Measurements from ENCODE around the gene PCED1B. TPM values are rescaled to one million over a fixed set of nuclear protein-coding genes. Genes with fewer than 3 reads are reported as not detected.

Gene PCED1B
- total and polyA plus RNA-seq, 2 experiments from 2014 or later, result 0.45 to 0.80 TPM

DNA sequence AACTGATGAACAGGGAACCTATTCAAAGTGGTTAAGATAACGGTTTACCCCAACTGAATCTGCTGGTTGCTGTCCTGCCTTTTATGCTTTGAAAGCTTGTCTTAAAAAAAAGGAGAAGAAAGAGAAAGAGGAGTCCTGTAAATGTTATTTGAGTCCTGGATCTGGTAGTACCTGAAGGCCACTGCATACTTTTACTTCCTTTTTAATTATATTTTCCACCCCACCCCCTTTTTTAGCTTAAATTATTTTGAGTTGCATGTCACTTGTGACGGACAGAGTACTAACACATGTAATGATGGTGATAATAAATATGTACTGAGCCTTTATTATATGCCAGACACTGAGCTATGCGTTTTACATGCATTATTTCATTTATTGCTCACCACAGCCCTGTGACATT lies 2.9 kb downstream of the PCED1B start:
- Histone ChIP-seq H3K27me3 (no peaks in the 10 kb centered on the region), H3K9me3 (ENCODE audit: low read depth) (no peaks in the 10 kb centered on the region), H3K36me3 (no peaks in the 10 kb centered on the region), H3K27ac (no peak overlapping the region), H3K4me1 (ENCODE audit: low read depth) (no peaks in the 10 kb centered on the region), H3K4me3 (no peak overlapping the region)
- TF ChIP-seq, protein P1, sequence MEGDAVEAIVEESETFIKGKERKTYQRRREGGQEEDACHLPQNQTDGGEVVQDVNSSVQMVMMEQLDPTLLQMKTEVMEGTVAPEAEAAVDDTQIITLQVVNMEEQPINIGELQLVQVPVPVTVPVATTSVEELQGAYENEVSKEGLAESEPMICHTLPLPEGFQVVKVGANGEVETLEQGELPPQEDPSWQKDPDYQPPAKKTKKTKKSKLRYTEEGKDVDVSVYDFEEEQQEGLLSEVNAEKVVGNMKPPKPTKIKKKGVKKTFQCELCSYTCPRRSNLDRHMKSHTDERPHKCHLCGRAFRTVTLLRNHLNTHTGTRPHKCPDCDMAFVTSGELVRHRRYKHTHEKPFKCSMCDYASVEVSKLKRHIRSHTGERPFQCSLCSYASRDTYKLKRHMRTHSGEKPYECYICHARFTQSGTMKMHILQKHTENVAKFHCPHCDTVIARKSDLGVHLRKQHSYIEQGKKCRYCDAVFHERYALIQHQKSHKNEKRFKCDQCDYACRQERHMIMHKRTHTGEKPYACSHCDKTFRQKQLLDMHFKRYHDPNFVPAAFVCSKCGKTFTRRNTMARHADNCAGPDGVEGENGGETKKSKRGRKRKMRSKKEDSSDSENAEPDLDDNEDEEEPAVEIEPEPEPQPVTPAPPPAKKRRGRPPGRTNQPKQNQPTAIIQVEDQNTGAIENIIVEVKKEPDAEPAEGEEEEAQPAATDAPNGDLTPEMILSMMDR (IDR thresholded peaks at IDR 0.05; ENCODE audit: low read depth, low read length), result no peak
- no peak for DNase-seq (ENCODE audit: low read depth in 1 of 2, low spot score in 1 of 2)

- Histone ChIP-seq H3K4me3 (no peak overlapping the region), H3K36me3 (no peaks in the 10 kb centered on the region), H3K27ac (no peak overlapping the region), H3K27me3 (no peaks in the 10 kb centered on the region), H3K9me3 (ENCODE audit: low read depth) (no peaks in the 10 kb centered on the region), H3K4me1 (ENCODE audit: low read depth) (no peaks in the 10 kb centered on the region)
- TF ChIP-seq, protein P1 (IDR thresholded peaks at IDR 0.05; ENCODE audit: low read depth, low read length), result no peak
- DNase-seq (ENCODE audit: low read depth in 1 of 2, low spot score in 1 of 2), result peak in 1 of 2 donors; percentile 87
Observed at GRCh38 chr12:47082796-47083621, 3.6 kb downstream of the PCED1B start.

GRCh38 chr12:47084172-47084571 lies 4.8 kb downstream of the PCED1B start:
- Histone ChIP-seq H3K4me3 (no peak overlapping the region), H3K27ac (no peak overlapping the region), H3K36me3 (no peaks in the 10 kb centered on the region), H3K9me3 (ENCODE audit: low read depth) (no peaks in the 10 kb centered on the region), H3K4me1 (ENCODE audit: low read depth) (no peaks in the 10 kb centered on the region), H3K27me3 (no peaks in the 10 kb centered on the region)
- DNase-seq (ENCODE audit: low read depth in 1 of 2, low spot score in 1 of 2), result no peak
- TF ChIP-seq, protein P1 (IDR thresholded peaks at IDR 0.05; ENCODE audit: low read depth, low read length), result no peak

GRCh38 chr12:47085815-47086252 lies 6.4 kb downstream of the PCED1B start:
- Histone ChIP-seq H3K4me1 (ENCODE audit: low read depth) (no peaks in the 10 kb centered on the region), H3K27ac (no peak overlapping the region), H3K27me3 (no peaks in the 10 kb centered on the region), H3K36me3 (no peaks in the 10 kb centered on the region), H3K4me3 (no peak overlapping the region), H3K9me3 (ENCODE audit: low read depth) (no peaks in the 10 kb centered on the region)
- peak in 1 of 2 donors; percentile 73 for DNase-seq (ENCODE audit: low read depth in 1 of 2, low spot score in 1 of 2)
- TF ChIP-seq, protein P1 (IDR thresholded peaks at IDR 0.05; ENCODE audit: low read depth, low read length), result no peak

DNA sequence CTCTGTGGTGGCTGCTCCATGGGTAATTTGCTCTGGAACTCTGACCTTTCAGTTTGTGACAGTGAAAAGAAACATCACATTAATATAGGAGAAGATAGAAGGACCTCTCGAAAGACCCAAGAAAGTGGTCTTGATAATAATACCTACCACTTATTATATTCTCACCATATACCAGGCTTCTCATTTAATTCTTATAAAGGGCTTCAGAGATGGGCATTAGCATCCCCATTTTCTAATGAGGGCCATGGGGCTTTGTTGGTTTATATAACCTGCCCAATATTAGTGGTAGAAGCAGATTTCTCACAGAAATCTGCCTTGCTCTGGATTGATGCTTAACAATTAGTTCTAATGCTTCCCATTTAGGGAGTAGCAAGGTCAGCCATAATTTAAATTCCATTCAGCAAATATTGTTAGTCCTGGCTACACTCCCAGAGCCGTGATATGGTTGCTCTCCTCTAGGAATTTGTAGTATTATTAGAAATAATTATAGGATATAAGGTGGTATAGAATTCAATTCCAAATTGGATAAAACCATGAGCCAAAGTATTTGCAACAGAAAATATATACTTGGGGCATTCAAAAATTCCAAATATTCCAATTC lies 7.8 kb downstream of the PCED1B start:
- no peak overlapping the region for H3K27ac ChIP-seq
- TF ChIP-seq, protein P1 (IDR thresholded peaks at IDR 0.05; ENCODE audit: low read depth, low read length), result no peak

More for the DNA sequence above, 7.8 kb downstream of the PCED1B start:
- H3K36me3 ChIP-seq, result no peaks in the 10 kb centered on the region
- no peak overlapping the region for H3K4me3 ChIP-seq
- H3K9me3 ChIP-seq (ENCODE audit: low read depth), result no peaks in the 10 kb centered on the region
- peak in 1 of 2 donors; percentile 66 for DNase-seq (ENCODE audit: low read depth in 1 of 2, low spot score in 1 of 2)
- no peaks in the 10 kb centered on the region for H3K27me3 ChIP-seq
- no peaks in the 10 kb centered on the region for H3K4me1 ChIP-seq (ENCODE audit: low read depth)

All from cardiac muscle cell (in vitro differentiated cells and primary cell).